ENCODE results near the gene OGFOD2.

The OGFOD2 gene

GRCh38 chr12:122951979-122952892 is 22.8 kb upstream of the OGFOD2 start:
- peak; percentile 87 for DNase-seq (ENCODE audit: low spot score)

GRCh38 chr12:122955156-122955555 is 19.9 kb upstream of the OGFOD2 start:
- DNase-seq (ENCODE audit: low spot score), result no peak

DNA sequence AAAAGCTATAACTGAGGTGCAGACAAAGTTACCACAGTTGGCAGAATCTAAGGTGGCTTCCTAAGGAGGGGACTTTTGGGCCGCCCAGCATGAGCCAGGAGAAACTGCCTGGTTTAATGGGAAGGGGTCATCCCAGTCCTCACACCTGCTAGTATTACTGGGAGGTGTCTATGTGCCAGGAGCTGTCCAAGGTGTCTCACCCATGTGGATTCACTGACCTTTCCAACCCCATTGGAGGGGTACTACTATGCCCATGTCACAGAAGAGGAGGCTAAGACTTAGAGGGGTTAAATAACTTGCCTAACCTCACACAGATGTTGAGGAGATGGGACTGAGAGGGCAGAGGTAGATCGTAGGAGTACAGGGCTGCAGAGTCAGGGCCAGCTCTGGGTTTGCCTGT is 19.0 kb upstream of the OGFOD2 start:
- DNase-seq (ENCODE audit: low spot score), result no peak

DNA sequence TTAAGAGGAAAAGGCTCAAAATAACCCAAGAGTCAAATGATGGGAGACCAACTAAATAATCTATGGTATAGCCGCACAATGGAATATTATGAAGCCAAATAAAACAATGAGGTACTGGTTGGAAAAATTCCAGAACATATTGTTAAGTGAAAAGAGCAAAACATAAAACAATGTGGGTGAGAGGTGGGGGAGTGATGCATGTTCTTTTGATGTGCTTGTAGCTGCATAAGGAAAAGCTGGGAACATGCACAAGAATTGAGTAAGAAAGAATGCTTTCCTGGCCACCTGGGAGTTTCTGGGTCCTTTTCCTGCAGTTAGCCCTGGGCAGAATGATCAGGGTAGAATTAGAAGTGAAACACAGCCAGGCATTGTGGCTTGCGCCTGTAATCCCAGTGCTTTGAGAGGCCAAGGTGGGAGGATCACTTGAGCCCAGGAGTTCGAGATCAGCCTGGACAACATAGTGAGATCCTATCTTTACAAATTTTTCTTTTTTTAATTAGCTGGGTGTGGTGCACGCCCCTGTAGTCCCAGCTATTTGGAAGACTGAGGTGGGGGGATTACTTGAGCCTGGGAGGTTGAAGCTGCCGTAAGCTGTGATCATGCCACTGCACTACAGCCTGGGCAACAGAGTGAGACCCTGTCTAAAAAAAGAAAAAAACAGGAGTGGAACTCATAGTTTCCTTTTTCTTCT is 16.7 kb upstream of the OGFOD2 start:
- DNase-seq (ENCODE audit: low spot score), result no peak

- no peak for DNase-seq (ENCODE audit: low spot score)
Observed at GRCh38 chr12:122959566-122960192, 15.4 kb upstream of the OGFOD2 start.

DNA sequence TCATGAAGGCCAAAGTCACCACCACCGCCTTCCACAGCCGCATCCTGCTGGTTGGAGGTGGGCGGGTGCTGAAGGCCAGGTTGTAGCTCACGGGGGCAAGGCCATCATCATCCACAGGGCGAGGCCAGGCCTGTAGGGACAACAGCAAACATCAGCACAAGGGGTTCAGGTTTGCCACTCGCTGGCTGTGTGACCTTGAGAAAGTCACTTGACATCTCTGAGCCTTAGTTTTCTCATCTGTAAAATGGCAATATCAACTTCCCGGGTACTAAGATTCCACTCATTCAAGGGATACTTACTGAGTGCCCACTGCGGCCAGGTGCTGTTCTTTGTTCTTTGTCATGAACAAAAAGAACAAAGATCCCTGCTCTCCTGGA is 14.9 kb upstream of the OGFOD2 start:
- DNase-seq (ENCODE audit: low spot score), result no peak

DNA sequence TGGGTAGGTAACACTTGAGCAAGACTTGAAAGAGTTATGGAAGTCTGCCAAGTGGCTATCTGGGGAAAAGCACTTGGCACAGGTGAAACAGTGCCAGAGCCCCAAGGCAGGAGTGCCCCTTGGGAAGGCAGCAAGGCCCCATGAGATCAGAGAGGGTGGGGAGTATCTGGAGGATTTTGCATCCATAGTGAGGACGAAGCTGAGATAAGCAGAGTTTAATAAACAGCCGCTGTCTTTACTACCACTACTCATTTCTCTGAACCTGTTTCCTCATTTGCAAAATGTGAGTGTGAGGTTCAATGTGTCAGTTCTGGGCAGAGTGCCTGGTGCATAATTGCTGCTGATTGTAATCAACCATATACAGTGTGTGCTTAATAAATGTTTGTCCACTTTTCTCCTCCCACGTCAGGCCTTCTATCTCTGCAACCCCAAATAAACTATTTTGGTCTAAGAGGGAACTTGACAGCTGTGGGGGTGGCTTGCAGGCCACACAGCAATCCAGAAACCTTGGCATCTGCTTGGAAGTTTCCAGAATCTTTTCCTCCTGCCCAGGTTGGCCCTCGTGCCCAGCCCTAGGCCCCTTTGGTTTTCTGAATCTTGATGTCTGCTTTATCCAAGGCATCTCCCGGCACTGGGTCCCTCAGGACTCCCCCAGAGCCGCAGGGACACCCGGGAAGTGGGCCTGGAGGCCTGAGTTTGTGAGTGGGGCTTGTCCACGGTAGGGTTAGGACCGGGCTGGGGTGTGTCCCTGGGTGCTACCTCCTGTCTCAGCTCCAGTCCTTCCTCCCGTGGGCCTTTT is 13.3 kb upstream of the OGFOD2 start:
- no peak for DNase-seq (ENCODE audit: low spot score)

- DNase-seq (ENCODE audit: low spot score), result no peak
Observed at GRCh38 chr12:122963941-122964265, 11.1 kb upstream of the OGFOD2 start.

GRCh38 chr12:122964439-122965257 is 10.4 kb upstream of the OGFOD2 start:
- no peak for DNase-seq (ENCODE audit: low spot score)

GRCh38 chr12:122965321-122965751 is 9.7 kb upstream of the OGFOD2 start:
- DNase-seq (ENCODE audit: low spot score), result no peak

GRCh38 chr12:122965851-122966742 is 8.9 kb upstream of the OGFOD2 start, which contains the start of gene ABCB9:
Gene ABCB9 (minus strand): TSS chr12:122966463. CDS start chr12:122960235, 6,228 bp downstream.
- DNase-seq (ENCODE audit: low spot score), result peak; percentile 97

GRCh38 chr12:122966743-122967550 is 8.1 kb upstream of the OGFOD2 start:
- DNase-seq (ENCODE audit: low spot score), result no peak

GRCh38 chr12:122968104-122968503 is 6.9 kb upstream of the OGFOD2 start:
- no peak for DNase-seq (ENCODE audit: low spot score)

DNA sequence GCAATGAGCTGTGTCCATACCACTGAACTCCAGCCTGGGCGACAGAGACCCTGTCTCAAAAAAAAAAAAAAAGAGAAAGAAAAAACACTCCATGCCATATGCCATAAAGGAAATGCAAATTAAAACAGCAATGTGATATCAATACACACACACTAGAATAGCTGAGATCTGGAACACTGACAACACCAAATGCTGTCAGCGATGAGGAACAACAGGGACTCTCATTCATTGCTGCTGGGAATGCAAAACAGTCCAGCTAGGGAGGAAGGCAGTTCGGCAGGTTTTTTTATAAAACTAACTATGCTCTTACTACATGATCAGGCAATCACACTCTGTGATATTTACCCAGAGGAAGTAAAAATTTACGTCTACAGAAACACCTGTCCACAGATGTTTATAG is 5.4 kb upstream of the OGFOD2 start:
- DNase-seq (ENCODE audit: low spot score), result no peak

DNA sequence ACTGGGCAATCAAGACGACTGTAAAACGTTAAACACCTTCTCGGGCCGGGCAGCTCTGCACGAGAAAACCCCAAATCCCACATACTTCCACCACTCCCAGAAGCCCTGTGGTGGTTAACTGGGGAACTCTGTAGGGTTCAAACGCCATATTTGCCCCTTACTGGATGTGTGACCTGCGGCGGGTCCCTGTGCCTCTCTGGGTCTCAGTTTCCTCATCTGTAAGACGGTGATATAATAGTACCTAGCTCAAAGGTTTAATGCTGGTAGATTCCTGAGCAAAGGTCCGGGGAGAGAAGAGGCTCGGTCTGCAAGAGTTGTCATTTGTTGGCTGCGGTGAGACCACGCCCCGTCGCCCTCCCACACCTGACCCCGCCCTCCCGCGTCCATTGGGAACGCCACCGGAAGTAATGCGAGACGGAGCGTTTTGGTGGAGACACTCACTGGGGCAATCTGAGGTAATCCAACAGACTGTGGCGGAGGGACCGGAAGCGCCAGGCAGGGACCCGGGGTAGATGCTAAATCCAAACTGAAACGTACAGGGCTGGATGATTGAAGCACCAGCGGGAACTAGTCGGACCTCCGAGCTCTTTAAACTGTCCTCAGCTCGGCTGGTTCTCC is 661 bp upstream of the OGFOD2 start:
- DNase-seq (ENCODE audit: low spot score), result peak; percentile 94

DNA sequence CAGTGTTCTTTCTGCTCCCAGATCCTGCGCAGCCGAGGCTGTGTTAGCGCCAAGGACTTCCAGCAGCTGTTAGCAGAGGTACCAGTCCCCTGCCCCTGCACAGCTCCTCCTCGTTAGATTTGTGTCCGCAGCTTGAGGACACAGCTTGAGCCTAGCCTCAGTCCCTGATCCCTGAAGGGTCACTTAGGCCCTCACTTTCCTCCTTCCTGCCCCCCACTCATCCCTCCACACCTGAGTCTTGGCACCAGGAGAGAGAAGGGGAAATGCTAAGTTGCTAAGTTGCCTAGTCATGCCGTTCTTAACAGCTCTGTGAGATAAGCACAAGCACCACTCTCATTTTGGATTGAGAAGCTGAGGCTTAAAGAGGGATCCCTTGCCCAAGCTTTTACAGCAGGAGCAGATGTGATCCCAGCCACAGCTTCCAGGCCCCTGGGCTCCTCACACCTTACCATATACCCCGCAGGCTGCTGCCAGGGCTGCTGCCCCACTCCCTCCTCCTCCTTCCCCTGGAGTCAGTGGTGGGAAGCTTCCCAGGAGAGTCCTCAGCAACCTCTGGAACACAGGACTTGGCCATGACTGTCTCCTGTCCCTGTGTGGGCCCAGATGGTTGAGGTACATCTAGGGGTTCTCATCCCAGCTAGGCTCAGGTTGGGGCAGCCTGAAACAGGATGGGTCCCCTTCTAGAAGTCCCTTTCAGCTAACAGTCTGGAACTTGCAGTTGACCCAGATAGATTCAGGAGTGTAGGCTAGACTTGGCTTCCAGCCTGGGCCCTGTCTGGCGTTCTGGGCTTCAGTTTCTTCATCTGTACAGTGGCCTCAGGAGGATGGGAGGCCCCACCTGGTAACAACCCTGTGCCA is 975 bp downstream of the OGFOD2 start:
- DNase-seq (ENCODE audit: low spot score), result no peak

DNA sequence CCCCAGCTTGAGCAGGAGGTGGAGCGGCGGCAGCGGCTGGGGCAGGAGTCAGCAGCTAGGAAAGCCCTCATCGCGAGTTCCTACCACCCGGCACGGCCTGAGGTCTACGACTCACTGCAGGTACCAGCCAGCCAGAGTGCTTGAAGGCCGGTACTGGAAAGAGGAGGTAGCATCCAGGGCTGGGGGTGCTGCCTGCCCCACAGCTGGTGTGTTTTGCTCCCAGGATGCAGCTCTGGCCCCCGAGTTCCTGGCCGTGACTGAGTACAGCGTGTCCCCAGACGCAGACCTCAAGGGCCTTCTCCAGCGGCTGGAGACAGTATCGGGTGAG is 1.6 kb downstream of the OGFOD2 start:
- no peak for DNase-seq (ENCODE audit: low spot score)

DNA sequence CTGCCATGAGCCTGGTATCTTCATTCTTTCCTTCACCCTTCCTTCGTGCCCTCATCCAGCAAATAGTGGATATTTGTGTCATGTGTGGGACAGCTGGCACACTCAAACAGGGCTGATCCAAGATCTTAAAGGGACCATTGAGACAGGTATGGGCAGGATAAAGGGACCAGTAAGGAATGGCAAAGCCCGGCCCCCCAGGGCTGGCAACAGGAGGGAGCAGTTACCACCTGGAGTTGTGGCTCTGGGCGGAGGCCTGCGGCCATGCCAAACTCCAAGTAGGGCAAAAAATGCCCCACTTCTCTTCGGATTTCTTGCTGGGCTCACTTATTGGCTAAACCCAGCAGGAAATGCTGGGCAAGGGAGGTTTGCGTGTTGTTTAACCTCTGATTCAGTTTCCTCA is 2.1 kb downstream of the OGFOD2 start:
- DNase-seq (ENCODE audit: low spot score), result no peak
